ENCODE data around the gene GMDS. TPM values are rescaled to one million over a fixed set of nuclear protein-coding genes. Genes with fewer than 3 reads are reported as not detected.

GMDS gene
- total and polyA plus RNA-seq, 2 of the 8 experiments (the other 6 are each of a cell fraction or from before 2014, with no cell fraction given): 16.8 to 50.0 TPM

DNA sequence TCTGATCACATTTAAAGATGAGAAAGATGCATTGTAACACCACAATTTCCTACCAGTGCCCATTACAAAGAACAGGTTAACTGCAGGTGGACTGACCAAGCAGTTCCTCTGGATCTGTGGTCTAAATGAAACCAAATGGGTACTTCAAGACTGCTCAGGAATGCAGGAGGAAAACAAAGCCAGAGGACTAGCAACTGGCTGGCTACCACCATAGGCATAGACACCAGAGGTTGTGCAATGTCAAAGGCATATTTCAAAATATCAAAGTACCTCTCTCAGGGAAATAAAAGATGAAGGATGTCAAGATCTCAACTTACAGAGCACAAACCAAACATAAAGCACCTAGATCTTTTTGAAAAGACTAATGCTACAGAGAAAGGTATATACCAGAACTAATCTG is 65.5 kb downstream of the GMDS start:
- Histone ChIP-seq H3K4me3 (ENCODE audit: extremely low read depth in 1 of 4, insufficient read depth in 2 of 4, low read depth in 3 of 4, low read length in 4 of 4) (no peak overlapping the region), H3K14ac (ENCODE audit: insufficient read length) (no peak overlapping the region), H4K91ac (replicated peaks; ENCODE audit: insufficient read length, low read length) (no peak overlapping the region), H3K27me3 (replicated peaks in 1 of 4; ENCODE audit: control insufficient read depth in 3 of 4, extremely low read depth in 1 of 4, insufficient read depth in 3 of 4, low read length in 3 of 4) (no peaks in the 10 kb centered on the region), H2BK120ac (replicated peaks; ENCODE audit: low read depth, low read length) (no peak overlapping the region), H3K27ac (ENCODE audit: low read depth, low read length) (no peak overlapping the region), H3K36me3 (ENCODE audit: control insufficient read depth in 2 of 4, insufficient read depth in 4 of 4, low read length in 3 of 4) (no peaks in the 10 kb centered on the region), H2BK15ac (ENCODE audit: low read length) (no peak overlapping the region), H3K9me3 (ENCODE audit: insufficient read depth in 2 of 2, low read depth in 1 of 2, low read length in 1 of 2) (no peaks in the 10 kb centered on the region), H3K79me1 (ENCODE audit: low read depth, low read length) (peaks cover 7% of the 10 kb centered on the region; the same call in 1 of the 2 replicates), H3K4me2 (ENCODE audit: insufficient read depth in 1 of 2, low read depth in 2 of 2, low read length in 2 of 2) (no peak overlapping the region), H2AK5ac (ENCODE audit: low read depth, low read length) (no peak overlapping the region), H2AFZ (ENCODE audit: low read length) (no peak overlapping the region), H3K4me1 (replicated peaks in 1 of 4; ENCODE audit: control insufficient read depth in 3 of 4, insufficient read depth in 4 of 4, low read length in 3 of 4) (no peaks in the 10 kb centered on the region), H3K23me2 (ENCODE audit: low read depth, low read length) (no peaks in the 10 kb centered on the region; the same call in 1 of the 2 replicates), H2BK20ac (ENCODE audit: low read length) (no peak overlapping the region), H2BK12ac (ENCODE audit: low read depth, low read length) (no peak overlapping the region), H4K5ac (ENCODE audit: insufficient read length, low read depth, low read length) (no peak overlapping the region), H4K8ac (ENCODE audit: extremely low read depth, insufficient read depth, low read length) (no peak overlapping the region), H3K18ac (ENCODE audit: extremely low read depth, low read length) (no peak overlapping the region), H2BK5ac (ENCODE audit: low read depth, low read length) (no peak overlapping the region), H3K23ac (ENCODE audit: insufficient read length) (no peak overlapping the region), H3K4ac (replicated peaks; ENCODE audit: insufficient read length, low read depth, low read length) (no peak overlapping the region), H3K56ac (replicated peaks; ENCODE audit: insufficient read length, low read depth, low read length) (no peak overlapping the region), H3K79me2 (ENCODE audit: control insufficient read depth in 1 of 2, insufficient read depth in 2 of 2, low read length in 2 of 2) (peaks cover 0 to 17% of the 10 kb centered on the region in 2 experiments; a peak in 2 of 4 replicates), H4K20me1 (replicated peaks in 1 of 2; ENCODE audit: control insufficient read depth in 1 of 2, insufficient read depth in 2 of 2, low read length in 2 of 2) (no peaks in the 10 kb centered on the region), H3K9ac (replicated peaks in 1 of 4; ENCODE audit: extremely low read depth in 1 of 4, low read depth in 3 of 4, low read length in 3 of 4) (no peak overlapping the region)
- CTCF ChIA-PET (ENCODE audit: partially characterized antibody): no interaction called here
- FAIRE-seq: no peak
- TF ChIP-seq CREB1 (IDR thresholded peaks at IDR 0.05): no peak
- TF ChIP-seq YY1 (IDR thresholded peaks at IDR 0.05; ENCODE audit: low read depth, low read length): no peak
- TF ChIP-seq, protein P1, sequence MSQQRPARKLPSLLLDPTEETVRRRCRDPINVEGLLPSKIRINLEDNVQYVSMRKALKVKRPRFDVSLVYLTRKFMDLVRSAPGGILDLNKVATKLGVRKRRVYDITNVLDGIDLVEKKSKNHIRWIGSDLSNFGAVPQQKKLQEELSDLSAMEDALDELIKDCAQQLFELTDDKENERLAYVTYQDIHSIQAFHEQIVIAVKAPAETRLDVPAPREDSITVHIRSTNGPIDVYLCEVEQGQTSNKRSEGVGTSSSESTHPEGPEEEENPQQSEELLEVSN (IDR thresholded peaks at IDR 0.05): no peak
- TF ChIP-seq MAFK (IDR thresholded peaks at IDR 0.05; ENCODE audit: low read depth, low read length): no peak
- TF ChIP-seq FOSL1 (IDR thresholded peaks at IDR 0.05; ENCODE audit: insufficient read depth, low read depth, low read length): no peak
- TF ChIP-seq BACH1 (IDR thresholded peaks at IDR 0.05; ENCODE audit: low read length): no peak
- TF ChIP-seq SIX5 (IDR thresholded peaks at IDR 0.05; ENCODE audit: low read depth, low read length): no peak
- TF ChIP-seq POLR2AphosphoS5 (IDR thresholded peaks at IDR 0.05; ENCODE audit: low read depth, low read length): no peak
- POLR2A ChIA-PET (ENCODE audit: partially characterized antibody): no interaction called here
- DNase-seq (ENCODE audit: low read depth in 1 of 2, low spot score in 2 of 2): no peak
